ENCODE results near the gene THOC2.

- TF ChIP-seq GATA2 (IDR thresholded peaks at IDR 0.05; ENCODE audit: low read depth, low read length) (no peak), GATA3 (IDR thresholded peaks at IDR 0.05; ENCODE audit: low read depth, low read length) (no peak)
Observed at GRCh38 chrX:123732670-123733363, at the start of gene THOC2.

Measured in SH-SY5Y (cell line).